Mammary epithelial cell (primary cell): ENCODE data around the gene KIF26B.
"Not testable (repeated sequence)": the region's sequence is repeated elsewhere in the genome, so short reads cannot be mapped to it uniquely, and the experiment has no call there.

Experiments
- EZH2 ChIP-seq: IDR thresholded peaks from 2 replicates; pipeline ENCODE4 v1.6.1; 2012; ENCODE audit warnings: low read length, inconsistent platforms, borderline replicate concordance
- TF ChIP-seq, protein P1 (sequence below), 2 donors: IDR thresholded peaks in 1 of 2; conservative IDR thresholded peaks in 1 of 2; 2 replicates each; pipeline ENCODE4 v1.5.1; 2011 to 2012; ENCODE audit warnings: inconsistent platforms in 2 of 2, low read length in 2 of 2, mild to moderate bottlenecking in 2 of 2, control low read depth in 1 of 2, low read depth in 1 of 2; ENCODE audit not compliant: insufficient read depth in 1 of 2; ENCODE audit errors: extremely low read depth in 1 of 2

DNA sequence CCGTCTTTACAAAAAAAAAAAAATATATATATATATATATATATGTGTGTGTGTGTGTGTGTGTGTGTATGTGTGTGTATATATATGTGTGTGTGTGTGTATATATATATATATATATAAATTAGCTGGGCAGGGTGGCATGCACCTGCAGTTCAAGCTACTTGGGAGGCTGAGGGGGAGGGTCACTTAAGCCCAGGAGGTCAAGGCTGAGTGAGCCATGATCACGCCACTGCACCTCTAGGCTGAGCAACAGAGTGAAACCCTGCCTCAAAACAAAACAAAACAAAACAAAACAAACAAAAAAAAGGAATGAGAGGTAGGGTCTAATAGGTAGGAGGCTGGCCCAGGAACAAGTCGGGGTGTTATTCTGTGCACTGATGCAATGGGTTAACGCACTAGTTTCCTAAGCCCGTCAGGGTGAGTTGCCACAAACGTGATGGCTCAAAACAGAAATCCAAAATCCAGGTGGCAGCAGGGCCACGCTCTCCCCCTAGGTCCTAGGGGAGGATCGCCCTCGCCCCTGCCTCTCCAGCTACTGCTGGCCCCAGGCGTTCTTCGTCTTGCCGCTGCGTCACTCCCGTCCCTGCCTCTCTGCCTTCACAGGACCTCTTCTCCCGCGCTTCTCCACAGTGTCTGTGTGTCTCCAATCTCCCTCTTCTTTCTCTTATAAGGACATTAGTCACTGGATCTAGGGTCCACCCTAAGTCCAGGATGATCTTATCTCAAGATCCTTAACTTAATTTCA lies 24.3 kb upstream of the KIF26B start:
- TF ChIP-seq, protein P1, sequence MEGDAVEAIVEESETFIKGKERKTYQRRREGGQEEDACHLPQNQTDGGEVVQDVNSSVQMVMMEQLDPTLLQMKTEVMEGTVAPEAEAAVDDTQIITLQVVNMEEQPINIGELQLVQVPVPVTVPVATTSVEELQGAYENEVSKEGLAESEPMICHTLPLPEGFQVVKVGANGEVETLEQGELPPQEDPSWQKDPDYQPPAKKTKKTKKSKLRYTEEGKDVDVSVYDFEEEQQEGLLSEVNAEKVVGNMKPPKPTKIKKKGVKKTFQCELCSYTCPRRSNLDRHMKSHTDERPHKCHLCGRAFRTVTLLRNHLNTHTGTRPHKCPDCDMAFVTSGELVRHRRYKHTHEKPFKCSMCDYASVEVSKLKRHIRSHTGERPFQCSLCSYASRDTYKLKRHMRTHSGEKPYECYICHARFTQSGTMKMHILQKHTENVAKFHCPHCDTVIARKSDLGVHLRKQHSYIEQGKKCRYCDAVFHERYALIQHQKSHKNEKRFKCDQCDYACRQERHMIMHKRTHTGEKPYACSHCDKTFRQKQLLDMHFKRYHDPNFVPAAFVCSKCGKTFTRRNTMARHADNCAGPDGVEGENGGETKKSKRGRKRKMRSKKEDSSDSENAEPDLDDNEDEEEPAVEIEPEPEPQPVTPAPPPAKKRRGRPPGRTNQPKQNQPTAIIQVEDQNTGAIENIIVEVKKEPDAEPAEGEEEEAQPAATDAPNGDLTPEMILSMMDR (conservative IDR thresholded peaks at IDR 0.05 in 1 of 2, IDR thresholded peaks at IDR 0.05 in 1 of 2; ENCODE audit: extremely low read depth in 1 of 2, insufficient read depth in 1 of 2, low read depth in 1 of 2, low read length in 2 of 2), result not testable (repeated sequence)
- not testable (repeated sequence) for TF ChIP-seq EZH2
